AG09309 (cell line): ENCODE results near the gene ITIH1.

Experiments
- DNase-seq: peaks from one replicate; pipeline ENCODE4 v3.0.0-alpha.2; 2010; ENCODE audit warnings: low read depth
- H3K4me3 ChIP-seq: 2 replicates; pipeline ENCODE4 v1.5.1; 2011; ENCODE audit warnings: mild to moderate bottlenecking, low read depth, low read length, moderate library complexity; ENCODE audit not compliant: control insufficient read depth
- CTCF ChIP-seq: IDR thresholded peaks from 2 replicates; pipeline ENCODE4 v1.5.1; 2011; ENCODE audit warnings: mild to moderate bottlenecking, low read depth, low read length, inconsistent platforms; ENCODE audit not compliant: insufficient read depth, control insufficient read depth; ENCODE audit errors: missing control alignments

ITIH1 gene

GRCh38 chr3:52838561-52839267, 61.3 kb downstream of the ITIH1 start:
- no peak for TF ChIP-seq CTCF
- no peak for DNase-seq
- H3K4me3 ChIP-seq = no peak overlapping the region

- TF ChIP-seq CTCF = no peak
- H3K4me3 ChIP-seq = no peak overlapping the region
- DNase-seq = no peak
Observed at GRCh38 chr3:52839268-52839575, 61.8 kb downstream of the ITIH1 start.

DNA sequence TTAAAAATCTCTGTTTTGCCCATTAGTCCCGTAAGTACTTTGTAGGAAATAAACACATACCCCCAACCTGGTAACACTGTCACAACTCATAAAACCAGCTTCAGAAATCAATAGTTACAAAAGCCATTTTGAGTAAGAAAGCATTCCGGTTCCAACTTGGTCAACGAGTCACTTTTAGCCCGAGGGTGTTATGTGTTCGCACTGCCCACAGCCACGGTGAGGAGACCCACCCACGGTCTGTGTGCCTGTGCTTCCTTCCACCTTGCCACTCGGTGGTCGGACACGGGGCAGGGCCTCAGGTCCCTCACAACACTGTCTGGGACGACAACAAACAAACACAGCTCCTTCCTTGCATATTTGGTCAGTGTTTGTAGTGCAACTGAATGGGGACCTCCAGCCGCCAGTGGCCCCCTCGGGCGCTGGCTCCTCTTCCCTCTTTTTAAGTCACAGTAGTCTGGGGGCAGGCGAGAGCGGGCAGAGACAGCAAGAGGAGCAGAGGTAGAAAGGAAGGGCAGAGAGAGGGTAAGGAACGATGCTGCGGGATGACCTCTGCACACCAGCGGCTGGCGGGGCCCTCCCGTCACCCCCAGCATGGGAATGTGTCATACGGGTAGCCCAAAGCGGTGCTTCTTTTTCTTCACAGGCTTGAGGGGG, 62.6 kb downstream of the ITIH1 start:
- no peak for DNase-seq
- no peak for TF ChIP-seq CTCF
- no peak overlapping the region for H3K4me3 ChIP-seq

DNA sequence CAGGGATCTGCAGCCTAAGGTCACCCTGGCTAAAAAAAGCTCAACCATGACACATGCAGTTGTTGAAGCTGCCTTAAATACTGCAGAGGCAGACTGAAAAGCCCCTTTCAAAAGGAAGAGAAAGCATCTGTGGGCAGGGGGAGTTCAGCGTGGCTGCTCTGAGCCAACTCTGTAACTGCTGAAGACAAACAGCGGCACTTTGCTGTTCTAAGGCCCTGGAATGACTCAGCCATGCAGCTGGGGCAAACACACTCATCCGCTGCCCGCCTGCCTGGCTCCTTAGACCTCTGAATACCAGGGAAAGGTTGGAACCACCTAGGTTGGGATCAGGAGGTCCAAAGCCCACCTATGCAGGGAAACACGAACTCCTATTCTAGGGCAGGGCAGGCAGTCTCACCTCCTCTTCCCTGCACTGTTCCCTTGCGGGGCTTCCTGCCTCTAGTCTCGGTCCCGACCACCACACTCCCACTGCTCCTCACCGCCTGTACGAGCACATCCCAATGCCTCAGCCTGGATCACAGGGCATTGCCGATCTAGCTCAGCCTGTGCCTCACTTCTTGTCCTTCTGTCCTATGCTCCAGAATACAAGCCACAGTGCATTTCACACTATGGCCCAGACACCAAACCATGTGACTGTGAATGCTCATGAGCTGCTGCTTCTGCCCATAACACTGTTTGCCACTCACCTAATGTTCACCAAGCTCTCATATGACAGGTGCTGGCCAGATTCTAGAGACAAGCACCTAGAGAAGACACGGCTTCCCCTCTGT, 64.0 kb downstream of the ITIH1 start:
- TF ChIP-seq CTCF = no peak
- no peak overlapping the region for H3K4me3 ChIP-seq
- DNase-seq = no peak
